ENCODE data around the gene ARID1B. TPM values are rescaled to one million over a fixed set of nuclear protein-coding genes. Genes with fewer than 3 reads are reported as not detected.

Gene ARID1B
- total RNA-seq, 1 experiment from 2014 or later, result 60.3 TPM

DNA sequence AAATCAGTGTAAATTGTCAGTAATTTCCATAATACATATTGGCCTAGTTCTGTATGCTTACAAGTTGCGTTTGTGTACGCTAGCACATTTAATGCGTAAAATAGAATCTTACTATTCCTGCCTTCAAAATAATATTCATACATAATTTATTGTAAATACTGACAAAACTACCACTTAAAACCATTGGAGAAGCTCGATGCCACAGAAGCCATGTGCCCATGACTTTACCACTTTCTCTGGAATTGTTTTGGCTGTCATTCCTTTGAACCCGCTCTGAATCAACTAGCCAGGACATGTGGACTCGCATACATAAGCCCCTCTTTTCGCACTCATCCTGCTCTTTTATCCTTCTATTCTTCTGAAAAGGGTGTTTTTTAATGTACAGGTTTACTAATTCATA, 394.6 kb downstream of the ARID1B start (continued):
- TF ChIP-seq, protein P1, sequence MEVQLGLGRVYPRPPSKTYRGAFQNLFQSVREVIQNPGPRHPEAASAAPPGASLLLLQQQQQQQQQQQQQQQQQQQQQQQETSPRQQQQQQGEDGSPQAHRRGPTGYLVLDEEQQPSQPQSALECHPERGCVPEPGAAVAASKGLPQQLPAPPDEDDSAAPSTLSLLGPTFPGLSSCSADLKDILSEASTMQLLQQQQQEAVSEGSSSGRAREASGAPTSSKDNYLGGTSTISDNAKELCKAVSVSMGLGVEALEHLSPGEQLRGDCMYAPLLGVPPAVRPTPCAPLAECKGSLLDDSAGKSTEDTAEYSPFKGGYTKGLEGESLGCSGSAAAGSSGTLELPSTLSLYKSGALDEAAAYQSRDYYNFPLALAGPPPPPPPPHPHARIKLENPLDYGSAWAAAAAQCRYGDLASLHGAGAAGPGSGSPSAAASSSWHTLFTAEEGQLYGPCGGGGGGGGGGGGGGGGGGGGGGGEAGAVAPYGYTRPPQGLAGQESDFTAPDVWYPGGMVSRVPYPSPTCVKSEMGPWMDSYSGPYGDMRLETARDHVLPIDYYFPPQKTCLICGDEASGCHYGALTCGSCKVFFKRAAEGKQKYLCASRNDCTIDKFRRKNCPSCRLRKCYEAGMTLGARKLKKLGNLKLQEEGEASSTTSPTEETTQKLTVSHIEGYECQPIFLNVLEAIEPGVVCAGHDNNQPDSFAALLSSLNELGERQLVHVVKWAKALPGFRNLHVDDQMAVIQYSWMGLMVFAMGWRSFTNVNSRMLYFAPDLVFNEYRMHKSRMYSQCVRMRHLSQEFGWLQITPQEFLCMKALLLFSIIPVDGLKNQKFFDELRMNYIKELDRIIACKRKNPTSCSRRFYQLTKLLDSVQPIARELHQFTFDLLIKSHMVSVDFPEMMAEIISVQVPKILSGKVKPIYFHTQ (CRISPR knock-in tag; IDR thresholded peaks at IDR 0.05), result no peak
- TF ChIP-seq NR3C1 (CRISPR knock-in tag; conservative IDR thresholded peaks at IDR 0.05; ENCODE audit: low read depth) (no peak), HMGA2 (CRISPR knock-in tag; IDR thresholded peaks at IDR 0.05) (no peak), ZNF121 (CRISPR knock-in tag; IDR thresholded peaks at IDR 0.05) (no peak), ZNF416 (CRISPR knock-in tag; IDR thresholded peaks at IDR 0.05) (no peak)
- TF ChIP-seq, protein P2, sequence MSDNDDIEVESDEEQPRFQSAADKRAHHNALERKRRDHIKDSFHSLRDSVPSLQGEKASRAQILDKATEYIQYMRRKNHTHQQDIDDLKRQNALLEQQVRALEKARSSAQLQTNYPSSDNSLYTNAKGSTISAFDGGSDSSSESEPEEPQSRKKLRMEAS (CRISPR knock-in tag; IDR thresholded peaks at IDR 0.05), result no peak

DNA sequence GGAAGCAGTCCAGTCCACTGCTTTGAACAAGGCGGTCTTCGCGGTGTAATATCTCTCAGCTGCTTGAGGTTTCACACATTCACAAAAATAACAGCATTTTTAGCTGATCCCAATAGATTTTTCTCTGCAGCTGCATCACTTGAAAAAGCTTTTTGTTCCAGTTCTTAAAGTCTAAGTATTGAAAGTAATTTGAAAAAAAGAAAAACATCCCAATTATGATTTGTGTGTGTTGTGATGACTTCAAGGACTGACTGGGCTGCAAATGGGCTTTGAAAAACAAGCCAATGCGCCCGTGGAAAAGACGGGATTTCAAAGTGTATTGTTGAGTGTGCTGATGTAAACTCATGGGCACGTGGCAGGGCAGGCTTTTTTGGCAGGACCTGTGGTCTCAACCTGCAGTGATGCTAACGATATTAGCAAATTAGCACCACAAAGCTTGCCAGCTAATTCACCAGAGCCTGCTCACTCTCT, 395.1 kb downstream of the ARID1B start:
- Mint-ChIP-seq H3K36me3 (peaks cover 2% of the 10 kb centered on the region), H3K4me3 (no peak overlapping the region), H3K9me3 (no peaks in the 10 kb centered on the region), H3K4me1 (peaks cover 21% of the 10 kb centered on the region), H3K27ac (peak overlapping the region; percentile 69; the same call in 1 of the 2 replicates), H3K27me3 (ENCODE audit: low read depth) (no peaks in the 10 kb centered on the region)
- ChIA-PET POLR2A (interaction anchor here (0.7 kb wide), 1 partner anchor 155 kb away, joined by 4 read pairs; no protein-coding TSS in a partner anchor), CTCF (interaction anchor here (0.5 to 2.3 kb wide), 3 partner anchors 12 to 180 kb away, joined by 4 to 15 read pairs (median 9); no protein-coding TSS in a partner anchor)
- DNase-seq (ENCODE audit: low spot score) (no peak), ATAC-seq (peak; percentile 22; the same call in 1 of the 2 replicates)
- TF ChIP-seq ETV6 (CRISPR knock-in tag; IDR thresholded peaks at IDR 0.05) (no peak), NR2C2 (CRISPR knock-in tag; IDR thresholded peaks at IDR 0.05) (no peak), TEAD4 (CRISPR knock-in tag; IDR thresholded peaks at IDR 0.05) (no peak), ZNF423 (CRISPR knock-in tag; IDR thresholded peaks at IDR 0.05) (no peak), ZNF263 (CRISPR knock-in tag; IDR thresholded peaks at IDR 0.05; ENCODE audit: low read depth) (no peak), OVOL2 (CRISPR knock-in tag; IDR thresholded peaks at IDR 0.05; ENCODE audit: borderline replicate concordance) (no peak), KAT7 (CRISPR knock-in tag; IDR thresholded peaks at IDR 0.05; ENCODE audit: borderline replicate concordance) (no peak), NR3C1 (CRISPR knock-in tag; conservative IDR thresholded peaks at IDR 0.05; ENCODE audit: low read depth) (no peak)
- TF ChIP-seq, protein P3, sequence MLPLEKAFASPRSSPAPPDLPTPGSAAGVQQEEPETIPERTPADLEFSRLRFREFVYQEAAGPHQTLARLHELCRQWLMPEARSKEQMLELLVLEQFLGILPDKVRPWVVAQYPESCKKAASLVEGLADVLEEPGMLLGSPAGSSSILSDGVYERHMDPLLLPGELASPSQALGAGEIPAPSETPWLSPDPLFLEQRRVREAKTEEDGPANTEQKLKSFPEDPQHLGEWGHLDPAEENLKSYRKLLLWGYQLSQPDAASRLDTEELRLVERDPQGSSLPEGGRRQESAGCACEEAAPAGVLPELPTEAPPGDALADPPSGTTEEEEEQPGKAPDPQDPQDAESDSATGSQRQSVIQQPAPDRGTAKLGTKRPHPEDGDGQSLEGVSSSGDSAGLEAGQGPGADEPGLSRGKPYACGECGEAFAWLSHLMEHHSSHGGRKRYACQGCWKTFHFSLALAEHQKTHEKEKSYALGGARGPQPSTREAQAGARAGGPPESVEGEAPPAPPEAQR (CRISPR knock-in tag; IDR thresholded peaks at IDR 0.05), result no peak
- TF ChIP-seq, protein P4, sequence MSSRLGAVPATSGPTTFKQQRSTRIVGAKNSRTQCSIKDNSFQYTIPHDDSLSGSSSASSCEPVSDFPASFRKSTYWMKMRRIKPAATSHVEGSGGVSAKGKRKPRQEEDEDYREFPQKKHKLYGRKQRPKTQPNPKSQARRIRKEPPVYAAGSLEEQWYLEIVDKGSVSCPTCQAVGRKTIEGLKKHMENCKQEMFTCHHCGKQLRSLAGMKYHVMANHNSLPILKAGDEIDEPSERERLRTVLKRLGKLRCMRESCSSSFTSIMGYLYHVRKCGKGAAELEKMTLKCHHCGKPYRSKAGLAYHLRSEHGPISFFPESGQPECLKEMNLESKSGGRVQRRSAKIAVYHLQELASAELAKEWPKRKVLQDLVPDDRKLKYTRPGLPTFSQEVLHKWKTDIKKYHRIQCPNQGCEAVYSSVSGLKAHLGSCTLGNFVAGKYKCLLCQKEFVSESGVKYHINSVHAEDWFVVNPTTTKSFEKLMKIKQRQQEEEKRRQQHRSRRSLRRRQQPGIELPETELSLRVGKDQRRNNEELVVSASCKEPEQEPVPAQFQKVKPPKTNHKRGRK (CRISPR knock-in tag; IDR thresholded peaks at IDR 0.05; ENCODE audit: borderline replicate concordance), result no peak
- TF ChIP-seq, protein P5, sequence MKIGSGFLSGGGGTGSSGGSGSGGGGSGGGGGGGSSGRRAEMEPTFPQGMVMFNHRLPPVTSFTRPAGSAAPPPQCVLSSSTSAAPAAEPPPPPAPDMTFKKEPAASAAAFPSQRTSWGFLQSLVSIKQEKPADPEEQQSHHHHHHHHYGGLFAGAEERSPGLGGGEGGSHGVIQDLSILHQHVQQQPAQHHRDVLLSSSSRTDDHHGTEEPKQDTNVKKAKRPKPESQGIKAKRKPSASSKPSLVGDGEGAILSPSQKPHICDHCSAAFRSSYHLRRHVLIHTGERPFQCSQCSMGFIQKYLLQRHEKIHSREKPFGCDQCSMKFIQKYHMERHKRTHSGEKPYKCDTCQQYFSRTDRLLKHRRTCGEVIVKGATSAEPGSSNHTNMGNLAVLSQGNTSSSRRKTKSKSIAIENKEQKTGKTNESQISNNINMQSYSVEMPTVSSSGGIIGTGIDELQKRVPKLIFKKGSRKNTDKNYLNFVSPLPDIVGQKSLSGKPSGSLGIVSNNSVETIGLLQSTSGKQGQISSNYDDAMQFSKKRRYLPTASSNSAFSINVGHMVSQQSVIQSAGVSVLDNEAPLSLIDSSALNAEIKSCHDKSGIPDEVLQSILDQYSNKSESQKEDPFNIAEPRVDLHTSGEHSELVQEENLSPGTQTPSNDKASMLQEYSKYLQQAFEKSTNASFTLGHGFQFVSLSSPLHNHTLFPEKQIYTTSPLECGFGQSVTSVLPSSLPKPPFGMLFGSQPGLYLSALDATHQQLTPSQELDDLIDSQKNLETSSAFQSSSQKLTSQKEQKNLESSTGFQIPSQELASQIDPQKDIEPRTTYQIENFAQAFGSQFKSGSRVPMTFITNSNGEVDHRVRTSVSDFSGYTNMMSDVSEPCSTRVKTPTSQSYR (CRISPR knock-in tag; IDR thresholded peaks at IDR 0.05), result no peak
- TF ChIP-seq, protein P6, sequence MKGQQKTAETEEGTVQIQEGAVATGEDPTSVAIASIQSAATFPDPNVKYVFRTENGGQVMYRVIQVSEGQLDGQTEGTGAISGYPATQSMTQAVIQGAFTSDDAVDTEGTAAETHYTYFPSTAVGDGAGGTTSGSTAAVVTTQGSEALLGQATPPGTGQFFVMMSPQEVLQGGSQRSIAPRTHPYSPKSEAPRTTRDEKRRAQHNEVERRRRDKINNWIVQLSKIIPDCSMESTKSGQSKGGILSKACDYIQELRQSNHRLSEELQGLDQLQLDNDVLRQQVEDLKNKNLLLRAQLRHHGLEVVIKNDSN (CRISPR knock-in tag; IDR thresholded peaks at IDR 0.05), result no peak
- TF ChIP-seq, protein P2 (CRISPR knock-in tag; IDR thresholded peaks at IDR 0.05), result no peak
- TF ChIP-seq, protein P7, sequence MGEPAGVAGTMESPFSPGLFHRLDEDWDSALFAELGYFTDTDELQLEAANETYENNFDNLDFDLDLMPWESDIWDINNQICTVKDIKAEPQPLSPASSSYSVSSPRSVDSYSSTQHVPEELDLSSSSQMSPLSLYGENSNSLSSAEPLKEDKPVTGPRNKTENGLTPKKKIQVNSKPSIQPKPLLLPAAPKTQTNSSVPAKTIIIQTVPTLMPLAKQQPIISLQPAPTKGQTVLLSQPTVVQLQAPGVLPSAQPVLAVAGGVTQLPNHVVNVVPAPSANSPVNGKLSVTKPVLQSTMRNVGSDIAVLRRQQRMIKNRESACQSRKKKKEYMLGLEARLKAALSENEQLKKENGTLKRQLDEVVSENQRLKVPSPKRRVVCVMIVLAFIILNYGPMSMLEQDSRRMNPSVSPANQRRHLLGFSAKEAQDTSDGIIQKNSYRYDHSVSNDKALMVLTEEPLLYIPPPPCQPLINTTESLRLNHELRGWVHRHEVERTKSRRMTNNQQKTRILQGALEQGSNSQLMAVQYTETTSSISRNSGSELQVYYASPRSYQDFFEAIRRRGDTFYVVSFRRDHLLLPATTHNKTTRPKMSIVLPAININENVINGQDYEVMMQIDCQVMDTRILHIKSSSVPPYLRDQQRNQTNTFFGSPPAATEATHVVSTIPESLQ (CRISPR knock-in tag; IDR thresholded peaks at IDR 0.05), result no peak
- TF ChIP-seq, protein P8, sequence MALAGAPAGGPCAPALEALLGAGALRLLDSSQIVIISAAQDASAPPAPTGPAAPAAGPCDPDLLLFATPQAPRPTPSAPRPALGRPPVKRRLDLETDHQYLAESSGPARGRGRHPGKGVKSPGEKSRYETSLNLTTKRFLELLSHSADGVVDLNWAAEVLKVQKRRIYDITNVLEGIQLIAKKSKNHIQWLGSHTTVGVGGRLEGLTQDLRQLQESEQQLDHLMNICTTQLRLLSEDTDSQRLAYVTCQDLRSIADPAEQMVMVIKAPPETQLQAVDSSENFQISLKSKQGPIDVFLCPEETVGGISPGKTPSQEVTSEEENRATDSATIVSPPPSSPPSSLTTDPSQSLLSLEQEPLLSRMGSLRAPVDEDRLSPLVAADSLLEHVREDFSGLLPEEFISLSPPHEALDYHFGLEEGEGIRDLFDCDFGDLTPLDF (CRISPR knock-in tag; IDR thresholded peaks at IDR 0.05), result no peak
